A549 (cell line): ENCODE results near the gene PUM1.

Experiments
- CEBPB ChIP-seq, 2 experiments: fragments of >200 bp in 1 of 2; sonication (Bioruptor Twin) in 1 of 2; formaldehyde crosslinking in 1 of 2; IDR thresholded peaks; 2 replicates each; pipeline ENCODE4 v1.6.1; 2012 to 2016
- CHD4 ChIP-seq: fragments of 200-600 bp; sonication (generic); IDR thresholded peaks from 2 replicates; pipeline ENCODE4 v1.6.1; 2016; ENCODE audit warnings: antibody characterized with exemption, mild to moderate bottlenecking, borderline replicate concordance
- NR3C1 ChIP-seq: fragments of >200 bp; sonication (Bioruptor Twin); formaldehyde crosslinking; IDR thresholded peaks from 3 replicates; pipeline ENCODE4 v1.6.1; 2017
- SREBF2 ChIP-seq: fragments of 450-650 bp; IDR thresholded peaks from 2 replicates; pipeline ENCODE4 v1.6.1; 2014; ENCODE audit warnings: mild to moderate bottlenecking, moderate library complexity

- no peak for TF ChIP-seq CEBPB (IDR thresholded peaks at IDR 0.05)
- TF ChIP-seq CHD4: no peak
- no peak for TF ChIP-seq SREBF2
- TF ChIP-seq NR3C1: no peak
Measured at GRCh38 chr1:31101147-31101502, 35.6 kb upstream of the PUM1 start.
